Endothelial cell (in vitro differentiated cells): ENCODE measurements around the gene TADA2A. TPM values are rescaled to one million over a fixed set of nuclear protein-coding genes. Genes with fewer than 3 reads are reported as not detected.

Experiments
- DNase-seq: peaks from one replicate; pipeline ENCODE4 v3.0.0; 2021; ENCODE audit warnings: low spot score
- H3K27ac Mint-ChIP-seq: one replicate; pipeline ENCODE4 v1.8.0; 2021; ENCODE audit warnings: mixed read lengths, inconsistent platforms; ENCODE audit not compliant: unreplicated experiment
- H3K27me3 Mint-ChIP-seq: one replicate; pipeline ENCODE4 v1.8.0; 2021; ENCODE audit warnings: mild to moderate bottlenecking, moderate library complexity, mixed read lengths, inconsistent platforms; ENCODE audit not compliant: unreplicated experiment
- H3K36me3 Mint-ChIP-seq: one replicate; pipeline ENCODE4 v1.8.0; 2021; ENCODE audit warnings: mild to moderate bottlenecking, low read depth, mixed read lengths, inconsistent platforms; ENCODE audit not compliant: unreplicated experiment
- H3K4me1 Mint-ChIP-seq: one replicate; pipeline ENCODE4 v1.8.0; 2021; ENCODE audit warnings: mild to moderate bottlenecking, mixed read lengths, inconsistent platforms; ENCODE audit not compliant: unreplicated experiment
- H3K4me3 Mint-ChIP-seq: one replicate; pipeline ENCODE4 v1.8.0; 2021; ENCODE audit warnings: mild to moderate bottlenecking, mixed read lengths, inconsistent platforms; ENCODE audit not compliant: unreplicated experiment
- H3K9me3 Mint-ChIP-seq: one replicate; pipeline ENCODE4 v1.8.0; 2021; ENCODE audit warnings: mixed read lengths, inconsistent platforms; ENCODE audit not compliant: unreplicated experiment
- total RNA-seq: library from RNA; stranded (reverse); fragmentation: NEBNext Ultra II Directional; extraction: Animal tissue kit (Norgen Biotek cat#: 25700); gene quantifications from one replicate; pipeline ENCODE4 v1.2.1, GENCODE V29; 2021; ENCODE audit not compliant: unreplicated experiment
- TF ChIP-seq, protein P1 (sequence below): fragments of 200-600 bp; sonication (generic); IDR thresholded peaks from one replicate; pipeline ENCODE4 v1.5.0; 2021; ENCODE audit warnings: antibody characterized with exemption; ENCODE audit not compliant: unreplicated experiment

Gene TADA2A
- total RNA-seq, 1 donor from 2014 or later: 24.7 TPM

DNA sequence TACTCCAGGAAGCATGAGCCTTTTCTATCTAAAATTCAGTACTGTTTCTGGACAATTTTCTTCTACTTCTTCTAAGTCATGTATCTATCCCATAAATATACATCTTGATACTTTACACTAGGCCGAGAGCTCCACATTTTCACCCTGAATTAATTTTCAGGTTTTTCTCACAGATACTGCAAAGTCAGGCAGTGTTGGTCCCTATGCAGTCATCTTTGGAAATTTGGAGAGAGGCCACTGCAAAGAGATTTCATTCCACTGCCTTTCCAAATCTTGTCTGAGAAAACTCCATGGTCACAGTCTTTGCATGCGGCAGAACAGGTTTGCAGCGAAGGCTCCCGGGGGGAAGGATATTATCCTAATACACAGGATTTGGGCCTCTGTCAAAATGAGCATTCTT, 111.2 kb downstream of the TADA2A start:
- peaks cover 39% of the 10 kb centered on the region for H3K36me3 Mint-ChIP-seq

DNA sequence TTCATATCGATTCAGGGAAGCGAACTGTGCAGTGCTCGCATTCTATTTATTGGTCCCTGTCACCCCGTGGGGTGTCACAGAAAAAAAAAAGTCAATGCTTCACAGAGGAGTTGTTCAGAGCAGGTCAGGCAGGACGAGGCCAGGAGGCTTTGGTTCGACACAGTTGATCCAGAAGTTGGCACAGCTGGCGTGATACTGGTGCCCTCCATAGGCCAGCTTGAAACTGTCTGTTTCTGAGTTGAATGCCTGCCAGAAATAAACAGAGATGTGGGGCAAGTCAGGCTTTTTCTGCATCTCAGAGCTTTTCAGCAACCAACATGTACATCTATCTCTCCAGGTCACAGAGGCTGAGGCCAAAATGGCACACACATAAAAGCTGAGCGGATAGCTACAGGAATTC, 112.1 kb downstream of the TADA2A start:
- no peak overlapping the region for H3K4me3 Mint-ChIP-seq
- H3K9me3 Mint-ChIP-seq: no peaks in the 10 kb centered on the region
- peaks cover 4% of the 10 kb centered on the region for H3K4me1 Mint-ChIP-seq
- peaks cover 3% of the 10 kb centered on the region for H3K27me3 Mint-ChIP-seq
- no peak for DNase-seq
- TF ChIP-seq, protein P1, sequence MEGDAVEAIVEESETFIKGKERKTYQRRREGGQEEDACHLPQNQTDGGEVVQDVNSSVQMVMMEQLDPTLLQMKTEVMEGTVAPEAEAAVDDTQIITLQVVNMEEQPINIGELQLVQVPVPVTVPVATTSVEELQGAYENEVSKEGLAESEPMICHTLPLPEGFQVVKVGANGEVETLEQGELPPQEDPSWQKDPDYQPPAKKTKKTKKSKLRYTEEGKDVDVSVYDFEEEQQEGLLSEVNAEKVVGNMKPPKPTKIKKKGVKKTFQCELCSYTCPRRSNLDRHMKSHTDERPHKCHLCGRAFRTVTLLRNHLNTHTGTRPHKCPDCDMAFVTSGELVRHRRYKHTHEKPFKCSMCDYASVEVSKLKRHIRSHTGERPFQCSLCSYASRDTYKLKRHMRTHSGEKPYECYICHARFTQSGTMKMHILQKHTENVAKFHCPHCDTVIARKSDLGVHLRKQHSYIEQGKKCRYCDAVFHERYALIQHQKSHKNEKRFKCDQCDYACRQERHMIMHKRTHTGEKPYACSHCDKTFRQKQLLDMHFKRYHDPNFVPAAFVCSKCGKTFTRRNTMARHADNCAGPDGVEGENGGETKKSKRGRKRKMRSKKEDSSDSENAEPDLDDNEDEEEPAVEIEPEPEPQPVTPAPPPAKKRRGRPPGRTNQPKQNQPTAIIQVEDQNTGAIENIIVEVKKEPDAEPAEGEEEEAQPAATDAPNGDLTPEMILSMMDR: no peak
- no peak overlapping the region for H3K27ac Mint-ChIP-seq
- H3K36me3 Mint-ChIP-seq: peaks cover 40% of the 10 kb centered on the region

More for the DNA sequence above, 111.2 kb downstream of the TADA2A start:
- TF ChIP-seq, protein P1: no peak
- peaks cover 3% of the 10 kb centered on the region for H3K27me3 Mint-ChIP-seq
- no peak for DNase-seq
- H3K4me1 Mint-ChIP-seq: no peaks in the 10 kb centered on the region
- H3K27ac Mint-ChIP-seq: no peak overlapping the region
- H3K4me3 Mint-ChIP-seq: no peak overlapping the region
- H3K9me3 Mint-ChIP-seq: no peaks in the 10 kb centered on the region

DNA sequence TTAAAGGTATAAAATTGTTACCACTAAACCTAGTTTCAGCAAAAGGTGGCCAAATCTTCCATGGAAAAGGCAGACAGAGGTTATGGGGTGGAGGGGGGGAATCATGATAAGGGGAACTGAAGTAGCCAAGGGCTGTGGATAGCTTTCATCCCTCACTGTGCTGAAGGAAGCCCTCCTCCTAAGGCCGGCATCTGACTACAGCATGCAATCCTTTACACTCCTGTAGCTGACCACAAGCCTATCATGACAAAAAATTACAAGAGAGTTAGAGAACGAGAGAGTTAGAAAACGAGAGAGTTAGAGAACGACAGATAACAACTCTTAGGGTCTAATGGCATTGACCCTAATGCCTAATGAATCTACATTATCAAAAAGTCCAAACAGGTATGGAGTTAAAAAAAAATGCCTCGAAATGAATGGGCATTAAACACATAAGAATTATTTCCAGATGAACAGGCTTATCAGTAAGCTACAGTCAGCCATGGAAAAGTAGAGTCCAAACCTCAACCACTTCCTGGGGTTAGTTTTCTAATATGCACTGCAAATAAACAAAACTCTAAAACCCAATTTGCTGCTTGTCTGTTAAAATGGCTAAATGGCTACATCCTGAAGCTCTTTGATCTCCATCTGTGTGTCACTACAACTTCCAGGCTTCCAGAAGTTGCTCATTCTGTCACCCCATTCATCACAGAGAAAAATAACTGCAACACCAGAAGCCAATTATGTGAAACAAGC, 112.7 kb downstream of the TADA2A start:
- no peak for DNase-seq
- TF ChIP-seq, protein P1: no peak
- H3K27me3 Mint-ChIP-seq: peaks cover 3% of the 10 kb centered on the region
- no peak overlapping the region for H3K27ac Mint-ChIP-seq
- H3K9me3 Mint-ChIP-seq: no peaks in the 10 kb centered on the region
- H3K4me3 Mint-ChIP-seq: no peak overlapping the region
- peaks cover 41% of the 10 kb centered on the region for H3K36me3 Mint-ChIP-seq
- peaks cover 7% of the 10 kb centered on the region for H3K4me1 Mint-ChIP-seq

DNA sequence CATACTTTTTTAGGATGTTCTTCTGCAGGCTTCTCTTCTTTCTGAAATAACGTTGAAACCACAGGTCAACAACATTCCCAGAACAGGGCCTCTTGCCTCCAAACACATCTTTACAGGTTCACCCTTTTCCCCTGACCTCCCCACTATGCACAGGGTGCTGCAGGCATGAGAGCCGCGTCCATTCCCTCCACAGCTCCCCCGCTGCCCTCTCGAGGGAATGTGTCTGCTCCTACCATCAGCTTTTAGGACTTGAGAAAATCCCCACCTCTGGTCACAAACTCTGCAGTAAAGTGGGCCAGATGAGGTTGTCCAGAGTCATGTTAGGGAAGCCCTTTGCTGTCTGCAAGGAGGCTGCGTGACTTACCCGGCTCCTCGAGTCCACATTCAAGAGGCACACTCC, 113.5 kb downstream of the TADA2A start:
- no peak overlapping the region for H3K4me3 Mint-ChIP-seq
- peaks cover 43% of the 10 kb centered on the region for H3K36me3 Mint-ChIP-seq

DNA sequence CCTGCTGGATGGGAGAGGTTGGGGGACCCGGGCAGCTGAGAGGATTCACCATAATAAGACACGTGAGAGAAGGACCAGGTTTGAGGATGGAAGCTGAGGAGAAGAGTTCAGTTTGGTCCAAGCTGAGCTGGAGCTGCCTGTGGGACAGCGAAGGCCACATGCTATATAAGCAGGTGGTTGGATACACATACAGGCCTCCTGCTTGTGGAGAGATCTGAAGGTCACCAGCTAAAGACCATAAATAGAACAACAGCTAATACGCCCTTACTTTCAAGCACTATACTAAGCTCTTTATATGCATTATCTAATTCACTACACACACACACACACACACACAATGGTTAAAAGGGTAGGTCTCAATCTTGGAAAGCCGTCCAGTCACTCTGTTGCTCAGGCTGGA, 115.1 kb downstream of the TADA2A start:
- no peak for DNase-seq
- Mint-ChIP-seq H3K36me3 (peaks cover 43% of the 10 kb centered on the region), H3K9me3 (no peaks in the 10 kb centered on the region), H3K27me3 (peaks cover 3% of the 10 kb centered on the region), H3K27ac (no peak overlapping the region), H3K4me3 (no peak overlapping the region), H3K4me1 (peaks cover 8% of the 10 kb centered on the region)
- TF ChIP-seq, protein P1: no peak

More for the DNA sequence above, 113.5 kb downstream of the TADA2A start:
- TF ChIP-seq, protein P1: no peak
- Mint-ChIP-seq H3K27ac (no peak overlapping the region), H3K27me3 (peaks cover 3% of the 10 kb centered on the region), H3K9me3 (no peaks in the 10 kb centered on the region), H3K4me1 (peaks cover 8% of the 10 kb centered on the region)
- no peak for DNase-seq
